Activated T-helper 17 cell treated with anti-CD3 and anti-CD28 coated beads, Interleukin-2, amount 50 U/mL, for 72 hours (primary cell): ENCODE measurements around the gene KRTAP23-1. TPM values are rescaled to one million over a fixed set of nuclear protein-coding genes. Genes with fewer than 3 reads are reported as not detected.

Source experiments
- ATAC-seq: fragments of 150-1000 bp; cut with Tn5 transposase; replicated peaks from 2 replicates; pipeline ENCODE4 v1.10.0; 2021; ENCODE audit warnings: mild to moderate bottlenecking, moderate library complexity
- H3K27ac Mint-ChIP-seq: one replicate; pipeline ENCODE4 v1.8.0; 2022; ENCODE audit warnings: mixed read lengths
- H3K27me3 Mint-ChIP-seq: one replicate; pipeline ENCODE4 v1.8.0; 2022; ENCODE audit warnings: mixed read lengths
- H3K36me3 Mint-ChIP-seq: one replicate; pipeline ENCODE4 v1.8.0; 2022; ENCODE audit warnings: low read depth, mild to moderate bottlenecking, mixed read lengths
- H3K4me1 Mint-ChIP-seq: one replicate; pipeline ENCODE4 v1.8.0; 2022; ENCODE audit warnings: mixed read lengths
- H3K4me3 Mint-ChIP-seq: one replicate; pipeline ENCODE4 v1.8.0; 2022; ENCODE audit warnings: mild to moderate bottlenecking, mixed read lengths
- H3K9me3 Mint-ChIP-seq: one replicate; pipeline ENCODE4 v1.8.0; 2022; ENCODE audit warnings: mixed read lengths
- total RNA-seq, 2 donors: library from RNA; stranded (reverse); gene quantifications; one replicate each; pipeline ENCODE4 v1.2.3, GENCODE V29; 2022

Gene KRTAP23-1
- not detected for total RNA-seq

GRCh38 chr21:30348506-30348905 is at the start of gene KRTAP23-1:
Gene KRTAP23-1, minus strand, starts transcription at chr21:30348606. Its CDS starts 0 bp downstream, at chr21:30348606.
- no peaks in the 10 kb centered on the region for H3K4me1 Mint-ChIP-seq
- H3K9me3 Mint-ChIP-seq, result no peaks in the 10 kb centered on the region

GRCh38 chr21:30395731-30396130 is 47.3 kb upstream of the KRTAP23-1 start, which contains the start of gene KRTAP13-1:
Gene KRTAP13-1, plus strand, starts transcription at chr21:30396031. Its CDS starts 56 bp downstream, at chr21:30396087.
- no peaks in the 10 kb centered on the region for H3K36me3 Mint-ChIP-seq
- no peak within 1 kb of the TSS for H3K4me3 Mint-ChIP-seq
- H3K4me1 Mint-ChIP-seq, result no peaks in the 10 kb centered on the region
- no peak within 1 kb of the TSS for H3K27ac Mint-ChIP-seq
- ATAC-seq, result no peak
- peaks cover 11% of the 10 kb centered on the region for H3K27me3 Mint-ChIP-seq
- no peaks in the 10 kb centered on the region for H3K9me3 Mint-ChIP-seq

More at GRCh38 chr21:30348506-30348905, at the start of gene KRTAP23-1:
- Mint-ChIP-seq H3K4me3 (no peak within 1 kb of the TSS), H3K27ac (no peak within 1 kb of the TSS), H3K36me3 (no peaks in the 10 kb centered on the region), H3K27me3 (no peaks in the 10 kb centered on the region)
- ATAC-seq, result peak; percentile 16

GRCh38 chr21:30391492-30392025 is 43.2 kb upstream of the KRTAP23-1 start:
- Mint-ChIP-seq H3K36me3 (no peaks in the 10 kb centered on the region), H3K27ac (no peak overlapping the region), H3K9me3 (no peaks in the 10 kb centered on the region), H3K4me3 (no peak overlapping the region), H3K4me1 (no peaks in the 10 kb centered on the region), H3K27me3 (peaks cover 3% of the 10 kb centered on the region)
- no peak for ATAC-seq

DNA sequence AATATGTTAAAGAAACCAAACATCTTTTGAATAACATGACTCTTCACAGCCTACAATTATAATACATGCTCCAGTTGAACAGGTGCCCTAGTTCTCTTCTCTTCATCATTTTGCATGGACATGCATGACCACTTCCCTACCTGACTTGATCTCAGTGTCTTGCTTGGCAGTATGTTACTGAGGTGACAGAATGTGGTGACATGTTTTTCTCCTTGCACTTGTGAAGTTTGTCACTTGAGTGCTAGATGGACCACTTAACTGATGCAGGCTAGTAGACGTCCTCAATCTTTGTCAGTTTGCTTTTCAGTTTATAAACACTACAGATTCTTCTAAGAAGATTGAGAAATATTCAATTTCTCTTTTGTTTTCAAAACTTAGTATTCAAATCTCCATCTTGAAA is 33.8 kb upstream of the KRTAP23-1 start:
- Mint-ChIP-seq H3K9me3 (no peaks in the 10 kb centered on the region), H3K4me3 (no peak overlapping the region), H3K36me3 (no peaks in the 10 kb centered on the region), H3K27me3 (peaks cover 4% of the 10 kb centered on the region), H3K27ac (no peak overlapping the region), H3K4me1 (no peaks in the 10 kb centered on the region)
- no peak for ATAC-seq

DNA sequence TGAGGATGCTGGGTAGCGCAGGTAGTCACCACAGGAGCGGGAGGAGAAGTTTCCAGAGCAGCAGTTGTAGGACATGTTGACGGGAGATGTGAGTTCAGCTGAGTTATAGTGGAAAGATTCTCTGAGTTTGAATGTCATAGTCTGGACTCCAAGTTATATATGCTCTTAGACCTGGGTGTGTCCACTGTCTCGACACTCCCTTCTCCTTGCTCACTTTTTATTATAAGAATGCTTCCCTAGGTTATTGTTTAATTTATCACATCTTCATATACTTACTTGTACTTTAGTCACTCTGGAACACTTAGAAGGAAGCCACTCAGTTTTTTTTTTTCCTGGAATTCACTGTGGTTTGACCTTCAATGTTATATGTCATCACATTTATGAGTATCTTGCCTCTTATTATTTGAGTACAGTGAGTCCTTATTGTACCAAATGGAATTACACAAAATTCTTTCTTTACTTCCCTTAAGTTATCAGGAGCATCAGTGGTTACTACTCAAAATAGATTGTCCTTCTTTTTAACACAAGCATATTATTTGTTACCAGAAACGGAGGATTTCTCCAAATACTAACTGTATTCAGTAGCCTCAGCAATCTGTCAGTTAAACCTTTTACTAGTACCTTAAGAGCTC is 23.8 kb upstream of the KRTAP23-1 start, which contains the start of gene KRTAP13-2:
TSS of gene KRTAP13-2 (minus strand) at position 133 of the 632 bp plus-strand sequence. CDS start at position 75, 58 bp downstream.
- H3K36me3 Mint-ChIP-seq, result no peaks in the 10 kb centered on the region
- no peaks in the 10 kb centered on the region for H3K4me1 Mint-ChIP-seq

DNA sequence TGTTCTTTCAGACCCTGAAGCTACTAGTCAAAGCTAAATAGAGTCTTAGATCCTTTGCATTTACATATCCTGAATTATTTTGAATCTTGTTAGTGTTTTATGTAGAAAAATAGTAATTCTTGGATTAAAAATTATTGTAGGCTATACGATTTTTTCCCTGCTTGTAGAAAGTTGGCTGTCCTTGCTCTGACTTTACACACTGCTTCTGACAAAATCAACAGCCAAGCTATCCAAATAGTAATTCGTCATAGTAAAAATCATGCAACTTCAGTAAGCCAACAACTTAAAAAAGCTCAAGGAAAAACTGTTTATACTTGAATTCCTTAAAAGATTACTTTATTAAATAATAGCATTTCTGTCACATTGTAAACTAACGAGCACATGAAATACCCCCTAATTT is 7.5 kb upstream of the KRTAP23-1 start:
- no peak overlapping the region for H3K4me3 Mint-ChIP-seq
- no peaks in the 10 kb centered on the region for H3K36me3 Mint-ChIP-seq
- no peak for ATAC-seq
- H3K27ac Mint-ChIP-seq, result no peak overlapping the region
- H3K27me3 Mint-ChIP-seq, result peaks cover 13% of the 10 kb centered on the region
- no peaks in the 10 kb centered on the region for H3K4me1 Mint-ChIP-seq
- no peaks in the 10 kb centered on the region for H3K9me3 Mint-ChIP-seq

More for the DNA sequence above, 23.8 kb upstream of the KRTAP23-1 start, which contains the start of gene KRTAP13-2:
- ATAC-seq, result no peak
- H3K27me3 Mint-ChIP-seq, result peaks cover 4% of the 10 kb centered on the region
- H3K27ac Mint-ChIP-seq, result no peak within 1 kb of the TSS
- no peak within 1 kb of the TSS for H3K4me3 Mint-ChIP-seq
- no peaks in the 10 kb centered on the region for H3K9me3 Mint-ChIP-seq

DNA sequence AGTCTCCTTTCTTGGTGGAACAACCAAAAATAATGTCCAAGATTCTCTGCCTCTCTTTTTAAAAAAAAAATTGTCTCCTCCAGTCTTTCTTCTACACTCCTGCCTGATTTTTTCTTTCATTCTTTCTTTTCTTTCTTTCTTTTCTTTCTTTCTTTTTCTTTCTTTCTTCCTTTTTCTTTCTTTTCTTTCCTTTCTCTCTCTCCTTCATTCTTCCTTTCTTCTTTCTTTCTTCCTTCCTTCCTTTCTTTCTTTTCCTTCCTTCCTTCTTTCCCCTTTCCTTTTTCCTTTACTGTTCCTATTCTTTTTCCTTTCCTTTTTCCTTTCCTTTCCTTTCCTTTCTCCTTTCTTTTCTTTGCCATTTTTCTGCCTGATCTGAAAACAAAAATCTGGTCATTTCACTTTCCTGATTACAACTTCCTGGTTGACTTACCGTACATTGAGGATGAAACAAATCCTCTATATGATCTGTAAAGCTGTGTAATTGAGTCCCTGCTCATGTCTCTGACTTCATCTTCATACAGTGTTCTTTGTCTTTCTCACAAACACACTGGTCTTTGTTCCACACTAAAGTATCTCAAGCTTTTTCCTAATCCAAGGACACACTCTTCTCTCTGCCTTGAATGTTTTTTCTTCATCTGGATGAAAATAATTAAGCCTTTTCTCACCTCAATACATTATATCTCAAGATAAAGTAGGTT is 6.1 kb upstream of the KRTAP23-1 start:
- Mint-ChIP-seq H3K27me3 (peaks cover 13% of the 10 kb centered on the region), H3K36me3 (no peaks in the 10 kb centered on the region), H3K4me1 (no peaks in the 10 kb centered on the region), H3K4me3 (no peak overlapping the region), H3K9me3 (no peaks in the 10 kb centered on the region), H3K27ac (no peak overlapping the region)
- no peak for ATAC-seq

DNA sequence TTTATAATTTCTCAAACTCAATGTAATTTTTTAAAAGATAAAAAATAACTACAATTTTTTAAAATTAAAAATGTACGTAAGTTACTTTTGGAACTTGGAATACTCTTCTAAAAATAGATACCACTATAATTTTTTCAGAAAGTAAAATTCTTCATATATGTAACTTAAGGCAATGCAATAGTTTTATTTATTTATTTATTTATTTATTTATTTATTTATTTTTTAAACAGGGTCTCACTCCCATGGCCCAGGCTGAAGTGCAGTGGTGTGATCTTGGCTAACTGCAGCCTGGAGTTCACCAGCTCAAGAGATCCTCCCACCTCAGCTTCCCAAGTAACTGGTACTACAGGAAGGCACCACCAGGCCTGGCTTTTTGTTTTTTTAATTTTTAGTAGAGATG is 3.1 kb upstream of the KRTAP23-1 start:
- H3K27me3 Mint-ChIP-seq, result peaks cover 10% of the 10 kb centered on the region
- no peaks in the 10 kb centered on the region for H3K4me1 Mint-ChIP-seq
- no peak for ATAC-seq
- H3K9me3 Mint-ChIP-seq, result no peaks in the 10 kb centered on the region
- H3K27ac Mint-ChIP-seq, result no peak overlapping the region
- no peaks in the 10 kb centered on the region for H3K36me3 Mint-ChIP-seq
- H3K4me3 Mint-ChIP-seq, result no peak overlapping the region

DNA sequence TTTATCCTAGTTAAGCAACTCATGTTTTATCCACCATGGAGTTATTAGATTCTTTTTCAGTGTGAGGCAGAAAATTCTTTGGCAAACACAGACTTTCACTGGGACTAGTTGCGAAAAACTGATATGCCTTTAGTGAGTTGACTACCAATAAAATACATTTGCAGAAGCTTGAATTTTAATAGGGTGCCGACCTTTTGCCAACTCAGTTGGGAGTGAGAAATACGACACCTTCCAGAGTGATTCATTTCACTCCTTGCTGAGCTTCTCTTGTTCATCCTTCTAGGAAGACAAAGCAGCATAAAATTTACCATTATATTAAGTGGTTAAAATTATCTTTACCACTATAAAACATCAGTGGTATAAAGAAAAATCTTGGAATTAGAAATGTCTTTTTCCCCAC is 1.2 kb upstream of the KRTAP23-1 start:
- ATAC-seq, result no peak
- Mint-ChIP-seq H3K4me3 (no peak overlapping the region), H3K27ac (no peak overlapping the region), H3K9me3 (no peaks in the 10 kb centered on the region), H3K4me1 (no peaks in the 10 kb centered on the region), H3K27me3 (peaks cover 3% of the 10 kb centered on the region), H3K36me3 (no peaks in the 10 kb centered on the region)

DNA sequence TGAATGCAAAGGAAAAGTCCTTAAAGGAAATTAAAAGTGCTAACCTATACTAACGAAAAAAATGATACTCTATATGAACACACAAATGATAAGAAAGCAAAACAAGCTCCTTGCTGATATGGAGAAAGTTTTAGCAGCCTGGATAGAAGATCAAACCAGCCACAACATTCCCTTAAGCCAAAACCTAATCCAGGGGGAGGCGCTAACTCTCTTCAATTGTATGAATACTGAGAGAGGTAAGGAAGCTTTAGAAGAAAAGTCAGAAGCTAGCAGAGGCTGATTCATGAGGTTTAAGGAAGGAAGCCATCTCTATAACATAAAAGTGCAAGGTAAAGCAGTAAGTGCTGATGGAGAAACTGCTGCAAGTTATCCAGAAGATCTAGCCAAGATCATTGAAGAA is 3.4 kb downstream of the KRTAP23-1 start:
- Mint-ChIP-seq H3K9me3 (no peaks in the 10 kb centered on the region), H3K4me3 (no peak overlapping the region), H3K4me1 (no peaks in the 10 kb centered on the region), H3K27me3 (peaks cover 3% of the 10 kb centered on the region), H3K27ac (no peak overlapping the region), H3K36me3 (no peaks in the 10 kb centered on the region)
- ATAC-seq, result no peak

- ATAC-seq, result no peak
- Mint-ChIP-seq H3K4me3 (no peak overlapping the region), H3K27ac (no peak overlapping the region), H3K4me1 (no peaks in the 10 kb centered on the region), H3K36me3 (no peaks in the 10 kb centered on the region), H3K27me3 (peaks cover 3% of the 10 kb centered on the region), H3K9me3 (no peaks in the 10 kb centered on the region)
Measured at GRCh38 chr21:30340714-30341573, 7.5 kb downstream of the KRTAP23-1 start.

DNA sequence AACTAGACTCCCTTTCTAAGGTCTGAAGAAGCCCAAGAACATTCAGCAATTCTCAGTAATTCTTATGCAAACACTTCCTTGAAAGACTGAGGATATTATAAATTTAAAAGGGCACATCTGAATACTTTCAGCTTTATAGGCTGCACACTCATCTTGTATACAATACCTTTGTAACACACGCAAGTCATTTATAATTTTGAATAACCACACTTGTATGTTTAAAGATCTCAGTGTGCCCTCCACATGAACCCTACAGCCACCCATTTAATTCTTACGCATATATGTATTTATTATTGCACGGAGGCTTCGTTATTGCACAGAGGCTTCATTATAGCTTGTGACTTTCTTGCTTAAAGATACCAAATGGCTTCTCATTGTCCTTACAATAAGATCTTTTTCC is 9.7 kb downstream of the KRTAP23-1 start:
- H3K9me3 Mint-ChIP-seq, result no peaks in the 10 kb centered on the region
- no peaks in the 10 kb centered on the region for H3K4me1 Mint-ChIP-seq
- H3K4me3 Mint-ChIP-seq, result no peak overlapping the region
- ATAC-seq, result no peak
- peaks cover 3% of the 10 kb centered on the region for H3K27me3 Mint-ChIP-seq
- no peaks in the 10 kb centered on the region for H3K36me3 Mint-ChIP-seq
- H3K27ac Mint-ChIP-seq, result no peak overlapping the region

DNA sequence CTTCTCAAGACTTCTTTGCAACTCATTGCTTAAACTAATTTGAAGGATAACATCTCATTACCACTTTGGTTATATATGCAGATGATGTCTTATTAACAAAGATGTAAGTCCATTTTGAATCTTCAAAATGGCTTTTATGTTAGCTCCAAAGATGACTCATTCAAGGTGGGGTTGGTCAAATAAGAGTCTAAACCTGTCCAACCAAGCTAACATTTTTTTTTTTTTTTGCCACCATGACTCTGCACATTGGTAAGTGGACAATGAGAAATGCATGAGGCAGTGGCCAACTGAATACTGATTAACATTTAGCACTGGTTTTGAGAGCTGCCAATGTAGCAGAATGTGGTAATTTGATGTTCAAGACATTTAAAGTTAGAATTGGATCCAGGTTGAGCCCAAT is 10.6 kb downstream of the KRTAP23-1 start:
- no peaks in the 10 kb centered on the region for H3K27me3 Mint-ChIP-seq
- no peaks in the 10 kb centered on the region for H3K36me3 Mint-ChIP-seq
- no peak overlapping the region for H3K27ac Mint-ChIP-seq
- no peaks in the 10 kb centered on the region for H3K4me1 Mint-ChIP-seq
- H3K9me3 Mint-ChIP-seq, result no peaks in the 10 kb centered on the region
- H3K4me3 Mint-ChIP-seq, result no peak overlapping the region
- ATAC-seq, result no peak

DNA sequence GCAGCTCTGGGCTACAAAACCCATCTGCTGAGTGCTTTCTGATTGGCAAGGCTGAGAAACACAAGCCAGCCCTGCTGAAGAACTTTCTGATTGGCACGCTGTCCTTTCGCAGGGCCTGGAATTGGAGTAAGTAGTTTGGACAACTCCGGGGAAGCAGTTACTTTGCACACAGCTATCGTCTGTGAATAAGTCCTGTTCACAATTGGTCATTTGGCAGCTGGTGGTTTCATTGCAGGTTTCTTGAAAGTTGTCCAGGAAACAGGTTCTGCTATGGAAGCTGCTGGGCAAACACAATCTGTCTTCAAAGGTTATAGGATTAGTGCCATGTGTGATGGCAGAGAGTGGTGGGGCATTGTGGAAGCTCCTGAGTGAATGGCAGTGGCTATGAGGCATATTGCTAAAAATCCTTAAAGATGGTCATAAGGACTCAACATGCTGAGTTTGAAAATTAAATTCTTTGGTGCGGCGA is 11.1 kb downstream of the KRTAP23-1 start, which contains the start of gene KRTAP27-1:
TSS of gene KRTAP27-1 (minus strand) at position 419 of the 469 bp plus-strand sequence. CDS start at position 393, 26 bp downstream.
- no peak within 1 kb of the TSS for H3K27ac Mint-ChIP-seq
- ATAC-seq, result no peak
- H3K4me1 Mint-ChIP-seq, result no peaks in the 10 kb centered on the region
- no peak within 1 kb of the TSS for H3K4me3 Mint-ChIP-seq
- no peaks in the 10 kb centered on the region for H3K9me3 Mint-ChIP-seq
- H3K36me3 Mint-ChIP-seq, result no peaks in the 10 kb centered on the region
- H3K27me3 Mint-ChIP-seq, result no peaks in the 10 kb centered on the region
